Right renal pelvis (tissue), 4 donors: ENCODE data around the gene LDB2. TPM values are rescaled to one million over a fixed set of nuclear protein-coding genes. Genes with fewer than 3 reads are reported as not detected.
"Not testable (repeated sequence)": the region's sequence is repeated elsewhere in the genome, so short reads cannot be mapped to it uniquely, and the experiment has no call there.

Experiments
- DNase-seq, 4 donors: peaks; one replicate each; pipeline ENCODE4 v3.0.0-alpha.2; 2013; ENCODE audit warnings: low read depth in 4 of 4, low spot score in 3 of 4, missing footprints in 1 of 4
- polyA plus RNA-seq, 4 donors: library from polyadenylated mRNA; unstranded; fragments of 120-200 nt; gene quantifications; one replicate each; pipeline ENCODE4 v1.2.1, GENCODE V29; 2013; ENCODE audit not compliant: insufficient read length in 4 of 4

The LDB2 gene
- polyA plus RNA-seq, result 100 to 1,000 TPM in 3 of 4 donors, 10 to 100 TPM in 1; 84.4 to 109 (median 108) TPM

- peak in 3 of 4 donors; percentile 65 to 75 (median 72) for DNase-seq
Measured at GRCh38 chr4:16897991-16898827, at the start of gene LDB2. Gene LDB2 (minus strand): TSS chr4:16898645.

- DNase-seq, result no peak
Measured at GRCh38 chr4:16942491-16942890, 44.0 kb upstream of the LDB2 start.

- no peak for DNase-seq
Measured at GRCh38 chr4:16939178-16939577, 40.7 kb upstream of the LDB2 start.

DNA sequence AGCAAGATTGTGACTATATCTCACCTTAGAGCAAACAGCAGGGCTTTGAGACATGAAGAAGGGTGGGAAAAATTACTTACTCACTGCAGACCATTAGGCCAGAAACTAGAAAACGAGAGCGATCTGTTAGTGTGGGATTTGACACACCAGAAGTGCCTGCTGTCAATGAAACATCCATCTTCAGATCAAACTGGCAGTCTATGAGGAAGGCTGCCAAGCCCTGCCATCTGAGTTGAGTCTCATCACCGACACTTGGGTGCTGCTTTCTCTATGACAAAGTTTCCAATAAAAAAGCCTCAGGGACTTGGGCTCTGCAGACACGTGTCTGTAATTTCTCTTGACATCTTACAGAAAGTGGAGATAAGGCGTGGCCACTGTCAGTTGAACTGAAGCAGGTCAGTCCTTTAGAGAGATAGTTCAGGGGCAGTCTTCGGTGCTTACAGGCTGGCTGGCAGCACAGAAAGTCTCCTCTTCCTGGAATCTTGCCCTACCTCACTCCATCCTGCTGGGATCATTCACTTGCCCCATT, 40.1 kb upstream of the LDB2 start:
- DNase-seq, result no peak

DNA sequence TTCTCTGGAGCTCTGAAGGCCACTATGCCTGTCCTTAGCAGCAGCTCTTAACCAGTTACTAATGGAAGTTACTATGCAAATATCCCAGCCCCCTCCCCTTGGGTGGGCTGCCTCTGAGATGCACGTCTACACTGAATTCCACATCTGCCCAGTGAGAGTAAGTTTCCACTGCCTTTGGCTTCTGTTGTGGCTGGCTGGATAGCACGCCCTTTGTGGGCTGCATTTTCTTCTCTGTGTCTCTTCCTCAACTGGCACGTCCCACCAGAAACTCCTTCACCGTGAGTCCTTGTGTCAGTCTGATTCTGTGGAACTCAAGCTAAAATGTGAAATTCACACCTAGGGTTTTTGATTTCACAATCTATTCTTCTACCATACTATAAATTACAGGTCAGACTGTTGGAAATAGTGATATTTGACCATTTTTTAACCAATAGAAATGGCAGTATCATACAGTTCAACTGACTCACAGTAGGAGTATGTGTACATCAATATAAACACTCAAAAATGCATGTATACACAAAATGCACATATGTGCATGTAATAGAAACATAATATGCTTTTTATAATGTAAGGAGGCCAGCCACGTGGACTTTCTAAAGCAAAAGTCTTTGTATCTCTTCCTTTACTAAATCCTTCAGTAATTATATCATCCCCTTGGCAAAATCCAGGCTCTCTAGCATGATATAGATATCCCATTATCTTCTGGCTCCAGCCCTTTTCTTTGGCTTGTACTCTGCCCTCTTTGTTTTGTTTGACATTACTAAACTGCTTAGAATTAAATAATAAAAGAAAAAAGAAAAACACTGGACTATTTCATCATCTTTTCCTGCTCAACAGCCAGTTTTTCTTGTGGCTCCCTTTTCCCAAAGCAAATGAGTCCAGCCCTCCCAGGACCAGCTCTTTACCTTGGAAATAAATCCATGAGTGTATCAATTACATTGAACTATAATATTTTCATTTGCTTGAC, 33.2 kb upstream of the LDB2 start:
- DNase-seq, result no peak

- DNase-seq, result no peak
Measured at GRCh38 chr4:16926214-16926613, 27.8 kb upstream of the LDB2 start.

- DNase-seq, result not testable (repeated sequence)
Measured at GRCh38 chr4:16918716-16919115, 20.3 kb upstream of the LDB2 start.

DNA sequence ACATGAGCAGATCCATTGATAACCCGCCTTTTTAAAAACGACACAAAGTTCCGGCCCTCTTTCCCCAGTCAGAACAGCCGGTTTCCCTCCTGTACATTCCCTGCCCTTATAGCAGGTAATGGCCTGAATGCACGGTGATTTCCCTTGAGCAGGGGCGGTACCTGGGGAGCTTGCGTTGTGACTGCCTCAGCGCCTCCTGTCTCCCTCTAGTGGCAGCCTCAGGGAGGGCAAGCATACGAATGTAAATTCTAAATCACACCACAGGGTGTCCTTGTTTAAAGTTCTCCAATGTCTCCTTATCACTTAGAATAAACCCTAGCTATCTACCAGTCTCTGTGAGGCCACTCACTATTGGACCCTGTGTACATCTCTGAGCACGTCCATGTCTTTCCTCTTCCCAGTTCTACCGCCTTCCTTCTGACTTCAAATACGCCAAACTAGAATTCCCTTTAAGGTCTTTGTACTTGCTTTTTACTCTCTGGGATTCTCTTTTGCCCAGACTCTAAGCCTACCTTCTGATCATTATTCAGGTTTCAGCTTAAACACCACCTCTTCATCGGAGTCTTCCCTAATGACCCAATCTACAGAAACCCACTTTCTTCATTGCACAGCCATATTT, 18.4 kb upstream of the LDB2 start:
- DNase-seq, result no peak

DNA sequence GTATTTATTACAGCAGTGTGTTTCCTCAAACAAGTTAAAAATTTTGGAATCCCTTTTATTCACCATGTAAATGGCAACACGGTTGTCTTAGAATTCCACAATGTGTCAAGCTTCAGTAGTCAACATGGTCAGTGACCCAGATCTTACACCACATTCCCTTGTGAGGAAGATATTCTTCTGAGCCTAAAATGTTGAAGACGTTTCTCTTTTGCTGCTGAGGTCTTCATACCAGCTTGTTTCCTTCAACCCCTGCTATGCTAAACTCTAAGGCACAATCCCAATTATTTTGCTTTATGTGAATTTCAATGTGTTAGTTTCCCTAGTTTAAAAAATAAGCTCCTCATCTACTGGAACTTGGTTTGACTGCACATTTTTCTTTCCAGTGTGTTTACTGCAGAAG, 17.6 kb upstream of the LDB2 start:
- no peak for DNase-seq

DNA sequence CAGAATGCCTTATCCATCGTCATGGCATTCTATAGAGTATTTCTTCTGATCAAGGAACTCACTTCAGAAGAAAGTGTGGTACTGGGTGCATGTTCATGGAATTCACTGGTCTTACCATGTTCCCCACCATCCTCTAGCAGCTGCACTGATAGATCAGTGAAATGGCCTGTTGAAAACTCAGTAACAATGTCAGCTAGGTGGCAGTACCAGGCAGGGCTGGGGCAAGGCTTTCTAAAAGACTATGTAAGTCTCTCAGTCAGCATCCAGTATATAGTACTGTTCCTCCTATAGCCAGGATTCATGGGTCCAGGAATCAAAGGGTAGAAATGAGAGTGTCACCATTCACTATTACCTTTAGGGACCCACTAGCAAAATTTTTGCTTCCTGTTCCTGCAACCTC, 15.8 kb upstream of the LDB2 start:
- DNase-seq, result no peak

GRCh38 chr4:16912896-16913295, 14.5 kb upstream of the LDB2 start:
- no peak for DNase-seq

GRCh38 chr4:16909281-16909680, 10.8 kb upstream of the LDB2 start:
- no peak for DNase-seq

GRCh38 chr4:16908377-16909021, 10.1 kb upstream of the LDB2 start:
- DNase-seq, result no peak

- no peak for DNase-seq
Measured at GRCh38 chr4:16900325-16900724, 1.9 kb upstream of the LDB2 start.

DNA sequence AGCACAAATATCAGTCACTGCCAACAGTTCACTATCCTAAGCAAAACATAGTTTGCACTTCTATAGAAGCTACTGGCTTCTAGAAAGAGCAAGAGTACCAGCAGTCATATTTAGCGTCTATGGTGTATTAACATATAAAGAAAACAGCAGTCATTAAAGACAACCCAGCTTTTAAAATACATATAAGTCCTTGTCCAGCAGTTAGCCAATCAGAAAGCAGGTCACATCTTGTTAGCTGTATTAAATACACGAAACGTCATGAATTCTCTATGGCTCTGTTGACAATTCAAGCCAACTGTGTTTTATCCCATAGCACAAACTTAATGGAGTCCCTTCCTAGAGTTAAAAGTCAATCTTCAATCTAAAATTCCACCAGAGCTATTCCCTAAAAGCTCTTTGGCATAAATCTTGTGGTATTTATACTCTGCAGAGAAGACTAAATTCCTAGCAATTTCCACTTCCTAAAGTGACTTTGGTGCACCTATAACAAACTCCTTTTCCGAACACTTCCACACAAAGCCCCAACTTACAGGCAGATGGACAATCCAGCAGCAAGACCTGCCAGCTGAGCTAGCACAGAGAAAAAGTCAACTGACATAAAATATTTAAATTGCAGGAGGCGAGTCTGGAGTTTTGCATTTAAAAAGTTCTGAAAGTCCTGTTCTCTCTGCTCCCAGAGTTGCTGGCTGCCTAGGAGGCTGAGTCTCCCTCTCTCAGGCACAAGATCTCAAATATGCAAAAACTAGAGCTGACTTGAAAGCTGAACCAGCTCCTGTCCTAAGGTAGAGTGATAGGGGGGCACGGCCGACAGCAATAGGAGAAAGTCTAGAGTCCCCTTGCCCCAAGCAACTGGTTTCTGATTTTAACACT, 1.3 kb downstream of the LDB2 start:
- DNase-seq, result no peak

DNA sequence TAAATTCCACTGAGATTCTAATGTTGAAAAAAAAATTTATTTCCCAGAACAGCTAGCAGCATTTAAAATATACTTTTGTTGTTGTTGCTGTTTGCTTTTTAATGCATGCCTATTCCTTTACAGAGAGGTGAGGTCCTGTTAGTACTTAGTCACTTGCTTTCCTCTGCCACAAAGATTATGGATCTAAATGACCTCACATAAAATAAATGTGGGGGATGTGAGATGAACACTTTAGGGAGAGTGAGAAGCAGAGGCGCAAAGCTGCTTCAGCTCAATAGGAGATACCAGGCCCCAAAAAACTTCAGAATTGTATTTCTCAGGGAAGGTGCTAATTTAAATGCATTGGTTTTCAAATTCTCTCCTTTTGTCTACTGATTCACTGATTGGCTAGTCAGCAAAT, 4.0 kb downstream of the LDB2 start:
- DNase-seq, result no peak

- no peak for DNase-seq
Measured at GRCh38 chr4:16893141-16893651, 5.2 kb downstream of the LDB2 start.

DNA sequence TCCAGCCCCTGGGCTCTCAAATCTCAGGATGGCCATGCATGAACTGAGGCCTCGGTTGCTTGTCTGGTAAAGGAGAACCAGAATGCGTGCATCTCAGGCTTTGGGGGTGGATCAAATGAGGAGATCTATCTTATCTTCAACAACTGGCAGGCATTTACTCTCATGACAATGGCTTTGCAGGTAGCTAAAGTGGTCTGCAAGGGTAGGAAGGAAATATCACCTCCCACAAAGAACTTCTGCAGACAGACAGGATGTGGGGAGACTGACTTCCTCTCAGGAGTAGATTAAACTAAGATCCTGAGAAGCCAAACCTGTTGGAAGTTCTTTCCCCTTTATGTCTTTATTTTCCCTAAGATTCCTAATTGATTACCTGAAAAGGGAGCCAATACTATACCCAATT, 7.8 kb downstream of the LDB2 start:
- DNase-seq, result no peak

GRCh38 chr4:16889945-16890344, 8.5 kb downstream of the LDB2 start:
- DNase-seq, result no peak
